ENCODE measurements around the gene MACROD2. TPM values are rescaled to one million over a fixed set of nuclear protein-coding genes. Genes with fewer than 3 reads are reported as not detected.

MACROD2 gene
- polyA plus RNA-seq, 1 donor from 2014 or later = 23.2 TPM

DNA sequence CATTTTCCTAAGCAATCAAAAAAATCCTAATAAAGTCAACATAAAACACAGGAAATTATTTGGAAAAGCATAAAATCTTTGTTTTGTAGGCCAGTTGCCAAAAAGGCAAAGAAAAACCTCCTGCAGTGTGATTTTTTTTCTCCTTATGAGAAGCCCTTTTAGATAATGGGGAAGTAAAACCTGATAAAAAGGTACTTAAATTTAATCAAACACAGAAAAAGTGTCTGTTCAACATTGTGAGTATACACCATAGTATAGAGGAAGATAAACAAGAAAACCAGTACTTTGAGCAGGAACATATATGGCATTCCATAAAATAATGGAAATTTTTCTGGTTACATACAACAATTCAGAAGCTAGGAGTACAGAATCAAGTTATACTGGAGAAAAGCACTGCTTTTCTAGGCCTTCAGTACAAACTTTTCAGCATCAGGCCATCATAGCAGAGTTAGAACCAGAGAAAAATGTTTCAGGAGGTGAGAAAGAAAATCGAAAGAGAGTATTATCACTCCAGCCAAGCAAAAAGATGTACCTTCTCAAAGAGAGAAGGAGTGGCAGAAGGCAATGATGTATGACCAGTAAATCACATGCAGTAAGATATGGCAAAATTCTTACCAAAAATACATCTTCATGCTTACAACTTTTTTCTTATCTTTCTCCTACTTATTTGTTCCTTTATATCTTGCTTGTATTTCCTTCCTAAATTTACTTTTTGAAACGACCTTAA is 2083.0 kb downstream of the MACROD2 start:
- Histone ChIP-seq H3K27ac (ENCODE audit: low read length) (no peak overlapping the region), H3K4me3 (ENCODE audit: low read length) (no peak overlapping the region), H3K4me2 (ENCODE audit: low read length) (no peak overlapping the region), H4K20me1 (ENCODE audit: insufficient read depth) (no peaks in the 10 kb centered on the region), H3K79me2 (replicated peaks; ENCODE audit: insufficient read depth, low read length) (no peaks in the 10 kb centered on the region), H3F3A (ENCODE audit: insufficient read depth, low read length, poor library complexity, severe bottlenecking) (no peaks in the 10 kb centered on the region), H2AFZ (ENCODE audit: low read depth, low read length) (no peak overlapping the region), H3K9ac (ENCODE audit: low read length) (no peak overlapping the region), H3K9me2 (ENCODE audit: insufficient read depth, low read length) (no peaks in the 10 kb centered on the region), H3K9me3 (ENCODE audit: low read length) (no peaks in the 10 kb centered on the region), H3K27me3 (ENCODE audit: insufficient read depth, low read depth, low read length) (no peaks in the 10 kb centered on the region), H3K36me3 (ENCODE audit: insufficient read depth, low read length) (no peaks in the 10 kb centered on the region)
- TF ChIP-seq TAF1 (IDR thresholded peaks at IDR 0.05; ENCODE audit: low read depth) (no peak), SMC3 (conservative IDR thresholded peaks at IDR 0.05; ENCODE audit: poor library complexity) (no peak), EZH2 (IDR thresholded peaks at IDR 0.05; ENCODE audit: borderline replicate concordance, insufficient read depth, low read length, poor library complexity, severe bottlenecking) (no peak), POLR2AphosphoS5 (IDR thresholded peaks at IDR 0.05) (no peak)

DNA sequence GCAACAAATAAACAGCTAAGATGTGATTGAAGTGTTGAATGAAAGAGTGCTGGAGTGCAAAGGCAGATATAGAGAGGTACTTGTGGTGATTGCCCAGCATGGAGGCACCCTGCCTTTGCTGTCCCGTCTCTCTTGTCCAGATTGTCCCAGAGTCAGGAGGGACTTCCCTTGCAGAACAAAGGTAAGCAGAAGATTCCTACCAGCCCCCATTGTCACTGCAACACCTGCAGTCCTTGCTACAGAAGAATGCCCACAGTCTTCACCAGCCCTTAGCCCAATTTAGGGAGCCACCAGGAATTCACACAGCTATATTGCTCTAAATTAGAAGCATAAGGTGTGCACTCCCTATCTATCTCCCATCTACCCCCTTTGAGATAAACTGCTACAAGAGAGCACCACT is 2086.1 kb downstream of the MACROD2 start:
- Histone ChIP-seq H3F3A (ENCODE audit: insufficient read depth, low read length, poor library complexity, severe bottlenecking) (no peaks in the 10 kb centered on the region), H3K36me3 (ENCODE audit: insufficient read depth, low read length) (no peaks in the 10 kb centered on the region), H4K20me1 (ENCODE audit: insufficient read depth) (no peaks in the 10 kb centered on the region), H3K4me3 (ENCODE audit: low read length) (no peak overlapping the region), H3K9me2 (ENCODE audit: insufficient read depth, low read length) (no peaks in the 10 kb centered on the region), H3K27me3 (ENCODE audit: insufficient read depth, low read depth, low read length) (no peaks in the 10 kb centered on the region), H3K79me2 (replicated peaks; ENCODE audit: insufficient read depth, low read length) (no peaks in the 10 kb centered on the region), H3K9me3 (ENCODE audit: low read length) (no peaks in the 10 kb centered on the region), H2AFZ (ENCODE audit: low read depth, low read length) (no peak overlapping the region), H3K9ac (ENCODE audit: low read length) (no peak overlapping the region), H3K27ac (ENCODE audit: low read length) (no peak overlapping the region), H3K4me2 (ENCODE audit: low read length) (no peak overlapping the region)
- TF ChIP-seq EP300 (conservative IDR thresholded peaks at IDR 0.05; ENCODE audit: poor library complexity, severe bottlenecking) (no peak), SMC3 (conservative IDR thresholded peaks at IDR 0.05; ENCODE audit: poor library complexity) (no peak), TAF1 (IDR thresholded peaks at IDR 0.05; ENCODE audit: low read depth) (no peak)

DNA sequence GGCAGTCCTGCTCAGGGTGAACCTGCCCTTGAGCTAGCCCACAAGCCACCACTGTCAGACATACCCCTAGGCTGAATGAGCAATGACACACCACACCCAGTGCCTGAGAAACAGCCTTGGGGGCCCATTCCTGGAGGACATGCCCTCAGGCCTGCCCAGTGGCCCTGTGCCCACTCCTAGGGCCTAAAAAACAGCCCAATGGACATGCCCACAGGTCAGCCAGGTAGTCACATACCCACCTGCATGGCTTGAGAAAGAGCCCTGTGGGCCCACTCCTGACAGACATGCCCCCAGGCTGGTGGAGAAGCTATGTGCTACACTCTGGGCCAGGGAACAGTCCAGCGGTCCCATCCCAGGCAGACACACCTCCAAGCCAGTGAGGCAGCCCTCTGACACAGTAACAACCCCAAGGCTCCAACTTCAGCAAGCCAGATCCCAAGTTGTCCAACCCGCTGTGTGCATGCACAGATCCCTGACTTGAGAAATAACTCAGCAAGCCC is 2086.8 kb downstream of the MACROD2 start:
- H3K27ac ChIP-seq (ENCODE audit: low read length) = no peak overlapping the region
- H3K9ac ChIP-seq (ENCODE audit: low read length) = no peak overlapping the region
- TF ChIP-seq, protein P1, sequence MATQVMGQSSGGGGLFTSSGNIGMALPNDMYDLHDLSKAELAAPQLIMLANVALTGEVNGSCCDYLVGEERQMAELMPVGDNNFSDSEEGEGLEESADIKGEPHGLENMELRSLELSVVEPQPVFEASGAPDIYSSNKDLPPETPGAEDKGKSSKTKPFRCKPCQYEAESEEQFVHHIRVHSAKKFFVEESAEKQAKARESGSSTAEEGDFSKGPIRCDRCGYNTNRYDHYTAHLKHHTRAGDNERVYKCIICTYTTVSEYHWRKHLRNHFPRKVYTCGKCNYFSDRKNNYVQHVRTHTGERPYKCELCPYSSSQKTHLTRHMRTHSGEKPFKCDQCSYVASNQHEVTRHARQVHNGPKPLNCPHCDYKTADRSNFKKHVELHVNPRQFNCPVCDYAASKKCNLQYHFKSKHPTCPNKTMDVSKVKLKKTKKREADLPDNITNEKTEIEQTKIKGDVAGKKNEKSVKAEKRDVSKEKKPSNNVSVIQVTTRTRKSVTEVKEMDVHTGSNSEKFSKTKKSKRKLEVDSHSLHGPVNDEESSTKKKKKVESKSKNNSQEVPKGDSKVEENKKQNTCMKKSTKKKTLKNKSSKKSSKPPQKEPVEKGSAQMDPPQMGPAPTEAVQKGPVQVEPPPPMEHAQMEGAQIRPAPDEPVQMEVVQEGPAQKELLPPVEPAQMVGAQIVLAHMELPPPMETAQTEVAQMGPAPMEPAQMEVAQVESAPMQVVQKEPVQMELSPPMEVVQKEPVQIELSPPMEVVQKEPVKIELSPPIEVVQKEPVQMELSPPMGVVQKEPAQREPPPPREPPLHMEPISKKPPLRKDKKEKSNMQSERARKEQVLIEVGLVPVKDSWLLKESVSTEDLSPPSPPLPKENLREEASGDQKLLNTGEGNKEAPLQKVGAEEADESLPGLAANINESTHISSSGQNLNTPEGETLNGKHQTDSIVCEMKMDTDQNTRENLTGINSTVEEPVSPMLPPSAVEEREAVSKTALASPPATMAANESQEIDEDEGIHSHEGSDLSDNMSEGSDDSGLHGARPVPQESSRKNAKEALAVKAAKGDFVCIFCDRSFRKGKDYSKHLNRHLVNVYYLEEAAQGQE (IDR thresholded peaks at IDR 0.05; ENCODE audit: borderline replicate concordance) = no peak
- TF ChIP-seq SMC3 (conservative IDR thresholded peaks at IDR 0.05; ENCODE audit: poor library complexity) (no peak), MXI1 (conservative IDR thresholded peaks at IDR 0.05; ENCODE audit: poor library complexity, severe bottlenecking) (no peak), TAF1 (IDR thresholded peaks at IDR 0.05; ENCODE audit: low read depth) (no peak), RAD21 (conservative IDR thresholded peaks at IDR 0.05) (no peak), EZH2 (IDR thresholded peaks at IDR 0.05; ENCODE audit: borderline replicate concordance, insufficient read depth, low read length, poor library complexity, severe bottlenecking) (no peak), EP300 (conservative IDR thresholded peaks at IDR 0.05; ENCODE audit: poor library complexity, severe bottlenecking) (no peak), POLR2AphosphoS5 (IDR thresholded peaks at IDR 0.05) (no peak)
- TF ChIP-seq, protein P2, sequence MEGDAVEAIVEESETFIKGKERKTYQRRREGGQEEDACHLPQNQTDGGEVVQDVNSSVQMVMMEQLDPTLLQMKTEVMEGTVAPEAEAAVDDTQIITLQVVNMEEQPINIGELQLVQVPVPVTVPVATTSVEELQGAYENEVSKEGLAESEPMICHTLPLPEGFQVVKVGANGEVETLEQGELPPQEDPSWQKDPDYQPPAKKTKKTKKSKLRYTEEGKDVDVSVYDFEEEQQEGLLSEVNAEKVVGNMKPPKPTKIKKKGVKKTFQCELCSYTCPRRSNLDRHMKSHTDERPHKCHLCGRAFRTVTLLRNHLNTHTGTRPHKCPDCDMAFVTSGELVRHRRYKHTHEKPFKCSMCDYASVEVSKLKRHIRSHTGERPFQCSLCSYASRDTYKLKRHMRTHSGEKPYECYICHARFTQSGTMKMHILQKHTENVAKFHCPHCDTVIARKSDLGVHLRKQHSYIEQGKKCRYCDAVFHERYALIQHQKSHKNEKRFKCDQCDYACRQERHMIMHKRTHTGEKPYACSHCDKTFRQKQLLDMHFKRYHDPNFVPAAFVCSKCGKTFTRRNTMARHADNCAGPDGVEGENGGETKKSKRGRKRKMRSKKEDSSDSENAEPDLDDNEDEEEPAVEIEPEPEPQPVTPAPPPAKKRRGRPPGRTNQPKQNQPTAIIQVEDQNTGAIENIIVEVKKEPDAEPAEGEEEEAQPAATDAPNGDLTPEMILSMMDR (IDR thresholded peaks at IDR 0.05; ENCODE audit: poor library complexity, severe bottlenecking) = no peak
- H3K36me3 ChIP-seq (ENCODE audit: insufficient read depth, low read length) = no peaks in the 10 kb centered on the region
- H3K4me2 ChIP-seq (ENCODE audit: low read length) = no peak overlapping the region
- H3K9me2 ChIP-seq (ENCODE audit: insufficient read depth, low read length) = no peaks in the 10 kb centered on the region
- no peaks in the 10 kb centered on the region for H3K9me3 ChIP-seq (ENCODE audit: low read length)
- H3K79me2 ChIP-seq (replicated peaks; ENCODE audit: insufficient read depth, low read length) = no peaks in the 10 kb centered on the region
- H3K4me3 ChIP-seq (ENCODE audit: low read length) = no peak overlapping the region
- no peaks in the 10 kb centered on the region for H3K27me3 ChIP-seq (ENCODE audit: insufficient read depth, low read depth, low read length)
- no peak overlapping the region for H2AFZ ChIP-seq (ENCODE audit: low read depth, low read length)
- no peaks in the 10 kb centered on the region for H3F3A ChIP-seq (ENCODE audit: insufficient read depth, low read length, poor library complexity, severe bottlenecking)
- H4K20me1 ChIP-seq (ENCODE audit: insufficient read depth) = no peaks in the 10 kb centered on the region
